PC-3 (cell line): Measurements from ENCODE around the gene EPHB1.

ENCODE experiments used
- EZH2 ChIP-seq: fragments of 300-600 bp; sonication (generic); IDR thresholded peaks from one replicate; pipeline ENCODE4 v1.6.1; 2017; ENCODE audit warnings: antibody characterized with exemption, mild to moderate bottlenecking, low read length; ENCODE audit not compliant: unreplicated experiment
- TF ChIP-seq, protein P1 (sequence below): fragments of 300-600 bp; sonication (generic); conservative IDR thresholded peaks from 2 replicates; pipeline ENCODE4 v1.5.1; 2017; ENCODE audit warnings: antibody characterized with exemption, low read depth, mild to moderate bottlenecking, low read length

DNA sequence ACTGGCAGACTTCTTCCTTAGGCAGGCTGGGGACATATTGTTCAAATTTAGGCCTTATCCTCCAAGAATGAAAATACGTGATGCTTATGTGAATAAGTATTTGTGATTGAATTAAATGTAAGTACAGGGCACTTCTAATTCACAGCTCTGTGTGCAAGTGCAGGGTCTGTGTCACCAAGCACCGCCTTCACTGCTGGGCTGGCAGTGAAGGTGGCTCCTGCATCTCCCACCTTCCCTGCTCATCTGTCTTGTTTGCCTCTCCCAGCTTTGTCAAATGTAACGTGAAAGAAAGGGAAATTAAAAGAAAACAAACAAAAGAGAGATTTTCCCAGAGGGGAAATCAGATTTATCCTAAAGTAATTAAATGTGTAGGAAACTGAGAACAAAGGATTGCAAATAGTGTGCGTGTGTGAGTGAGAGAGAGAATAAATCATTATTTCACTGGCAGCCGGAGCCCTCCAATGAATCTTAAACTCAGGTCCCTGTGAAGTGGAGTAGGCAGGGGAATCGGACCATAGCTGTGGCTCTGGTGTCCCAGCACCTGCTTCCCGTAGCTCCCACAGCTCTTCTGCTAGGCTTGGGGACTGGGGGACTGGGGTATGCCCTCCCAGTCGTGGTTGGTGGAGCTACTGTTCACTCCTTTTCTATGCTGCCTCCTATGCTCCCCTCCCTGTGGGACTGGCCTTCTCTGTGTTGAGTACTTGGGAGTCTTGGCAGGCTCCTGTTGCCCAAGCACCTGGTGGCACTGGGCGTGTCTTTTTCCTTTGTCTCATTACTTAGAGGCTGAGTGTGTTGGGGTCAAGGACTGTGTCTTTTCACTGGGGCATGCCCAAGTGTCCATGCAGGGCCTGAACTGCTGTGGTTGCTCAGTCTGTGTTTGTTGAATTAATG, 222.2 kb downstream of the EPHB1 start:
- TF ChIP-seq, protein P1, sequence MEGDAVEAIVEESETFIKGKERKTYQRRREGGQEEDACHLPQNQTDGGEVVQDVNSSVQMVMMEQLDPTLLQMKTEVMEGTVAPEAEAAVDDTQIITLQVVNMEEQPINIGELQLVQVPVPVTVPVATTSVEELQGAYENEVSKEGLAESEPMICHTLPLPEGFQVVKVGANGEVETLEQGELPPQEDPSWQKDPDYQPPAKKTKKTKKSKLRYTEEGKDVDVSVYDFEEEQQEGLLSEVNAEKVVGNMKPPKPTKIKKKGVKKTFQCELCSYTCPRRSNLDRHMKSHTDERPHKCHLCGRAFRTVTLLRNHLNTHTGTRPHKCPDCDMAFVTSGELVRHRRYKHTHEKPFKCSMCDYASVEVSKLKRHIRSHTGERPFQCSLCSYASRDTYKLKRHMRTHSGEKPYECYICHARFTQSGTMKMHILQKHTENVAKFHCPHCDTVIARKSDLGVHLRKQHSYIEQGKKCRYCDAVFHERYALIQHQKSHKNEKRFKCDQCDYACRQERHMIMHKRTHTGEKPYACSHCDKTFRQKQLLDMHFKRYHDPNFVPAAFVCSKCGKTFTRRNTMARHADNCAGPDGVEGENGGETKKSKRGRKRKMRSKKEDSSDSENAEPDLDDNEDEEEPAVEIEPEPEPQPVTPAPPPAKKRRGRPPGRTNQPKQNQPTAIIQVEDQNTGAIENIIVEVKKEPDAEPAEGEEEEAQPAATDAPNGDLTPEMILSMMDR, result no peak
- no peak for TF ChIP-seq EZH2
